Activated naive CD4-positive, alpha-beta T cell treated with anti-CD3 and anti-CD28 coated beads, Interleukin-2, amount 50 U/mL, for 24 hours (primary cell): ENCODE data around the gene CHI3L1.

ENCODE experiments used
- H3K27ac Mint-ChIP-seq: one replicate; pipeline ENCODE4 v1.8.0; 2021; ENCODE audit warnings: mild to moderate bottlenecking, mixed read lengths
- H3K27me3 Mint-ChIP-seq: one replicate; pipeline ENCODE4 v1.8.0; 2021; ENCODE audit warnings: mixed read lengths
- H3K36me3 Mint-ChIP-seq: one replicate; pipeline ENCODE4 v1.8.0; 2021; ENCODE audit warnings: mixed read lengths
- H3K4me1 Mint-ChIP-seq: one replicate; pipeline ENCODE4 v1.8.0; 2021; ENCODE audit warnings: mixed read lengths
- H3K4me3 Mint-ChIP-seq: one replicate; pipeline ENCODE4 v1.8.0; 2021; ENCODE audit warnings: mild to moderate bottlenecking, mixed read lengths
- H3K9me3 Mint-ChIP-seq: one replicate; pipeline ENCODE4 v1.8.0; 2021; ENCODE audit warnings: mixed read lengths

CHI3L1 gene

GRCh38 chr1:203213126-203213525, 26.6 kb upstream of the CHI3L1 start:
- Mint-ChIP-seq H3K9me3 (no peaks in the 10 kb centered on the region), H3K4me3 (no peak overlapping the region)

DNA sequence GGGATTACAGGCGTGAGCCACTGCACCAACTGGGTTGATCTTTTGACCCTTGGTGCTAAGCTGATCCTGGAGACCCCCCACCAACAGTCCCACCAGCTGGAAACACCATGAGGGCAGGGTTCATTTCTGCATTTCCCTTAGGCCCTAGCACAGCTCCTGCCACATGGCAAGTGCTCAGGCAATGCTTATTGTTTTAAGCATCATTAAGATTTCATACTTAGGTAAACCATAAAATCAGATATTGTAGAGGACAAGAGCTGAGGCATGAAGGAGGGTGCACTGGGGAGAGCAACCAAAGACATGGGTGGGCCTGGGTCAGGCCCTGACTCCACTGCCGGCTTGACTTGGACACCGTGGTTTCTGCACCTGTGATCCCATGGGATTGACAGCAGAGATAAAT, 25.3 kb upstream of the CHI3L1 start:
- H3K27me3 Mint-ChIP-seq, result peaks cover 3% of the 10 kb centered on the region

More at GRCh38 chr1:203213126-203213525, 26.6 kb upstream of the CHI3L1 start:
- Mint-ChIP-seq H3K4me1 (no peaks in the 10 kb centered on the region), H3K36me3 (no peaks in the 10 kb centered on the region), H3K27me3 (peaks cover 3% of the 10 kb centered on the region), H3K27ac (no peak overlapping the region)

GRCh38 chr1:203210988-203211387, 24.5 kb upstream of the CHI3L1 start:
- Mint-ChIP-seq H3K27me3 (no peaks in the 10 kb centered on the region), H3K36me3 (no peaks in the 10 kb centered on the region), H3K4me1 (no peaks in the 10 kb centered on the region), H3K9me3 (no peaks in the 10 kb centered on the region), H3K27ac (no peak overlapping the region), H3K4me3 (no peak overlapping the region)

More for the DNA sequence above, 25.3 kb upstream of the CHI3L1 start:
- Mint-ChIP-seq H3K36me3 (no peaks in the 10 kb centered on the region), H3K27ac (no peak overlapping the region), H3K4me3 (no peak overlapping the region), H3K4me1 (no peaks in the 10 kb centered on the region), H3K9me3 (no peaks in the 10 kb centered on the region)

DNA sequence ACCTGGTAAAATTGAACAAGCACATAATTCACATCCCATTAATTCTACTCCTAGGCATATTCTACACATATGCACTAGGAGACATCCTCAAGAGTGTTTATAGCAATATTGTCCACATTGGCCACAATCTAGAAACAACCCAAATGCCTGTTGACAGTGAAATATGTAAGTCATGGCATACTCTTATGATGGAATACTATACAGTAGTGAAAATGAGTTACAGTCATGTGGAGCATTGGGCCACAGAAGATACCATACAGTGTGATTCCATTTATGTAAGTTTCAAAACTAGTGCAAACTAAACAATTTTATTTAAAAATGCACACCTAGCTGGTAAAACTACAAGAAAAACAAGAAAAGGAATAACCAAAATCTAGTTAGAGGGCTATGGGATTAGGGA, 23.8 kb upstream of the CHI3L1 start:
- no peak overlapping the region for H3K27ac Mint-ChIP-seq

GRCh38 chr1:203208181-203208580, 21.7 kb upstream of the CHI3L1 start:
- Mint-ChIP-seq H3K36me3 (no peaks in the 10 kb centered on the region), H3K27me3 (no peaks in the 10 kb centered on the region), H3K4me3 (no peak overlapping the region)

More for the DNA sequence above, 23.8 kb upstream of the CHI3L1 start:
- H3K4me1 Mint-ChIP-seq, result no peaks in the 10 kb centered on the region
- no peaks in the 10 kb centered on the region for H3K27me3 Mint-ChIP-seq
- H3K9me3 Mint-ChIP-seq, result no peaks in the 10 kb centered on the region
- no peak overlapping the region for H3K4me3 Mint-ChIP-seq
- H3K36me3 Mint-ChIP-seq, result no peaks in the 10 kb centered on the region

GRCh38 chr1:203207751-203208150, 21.2 kb upstream of the CHI3L1 start:
- H3K4me1 Mint-ChIP-seq, result no peaks in the 10 kb centered on the region
- H3K4me3 Mint-ChIP-seq, result no peak overlapping the region
- H3K27ac Mint-ChIP-seq, result no peak overlapping the region
- H3K9me3 Mint-ChIP-seq, result no peaks in the 10 kb centered on the region
- no peaks in the 10 kb centered on the region for H3K36me3 Mint-ChIP-seq
- H3K27me3 Mint-ChIP-seq, result peaks cover 2% of the 10 kb centered on the region

More at GRCh38 chr1:203208181-203208580, 21.7 kb upstream of the CHI3L1 start:
- no peaks in the 10 kb centered on the region for H3K4me1 Mint-ChIP-seq
- no peaks in the 10 kb centered on the region for H3K9me3 Mint-ChIP-seq
- H3K27ac Mint-ChIP-seq, result no peak overlapping the region

GRCh38 chr1:203206129-203206687, 19.7 kb upstream of the CHI3L1 start:
- Mint-ChIP-seq H3K9me3 (no peaks in the 10 kb centered on the region), H3K27me3 (peaks cover 3% of the 10 kb centered on the region), H3K36me3 (no peaks in the 10 kb centered on the region), H3K27ac (no peak overlapping the region), H3K4me1 (no peaks in the 10 kb centered on the region), H3K4me3 (no peak overlapping the region)

- H3K4me1 Mint-ChIP-seq, result no peaks in the 10 kb centered on the region
- H3K27ac Mint-ChIP-seq, result no peak overlapping the region
- no peaks in the 10 kb centered on the region for H3K9me3 Mint-ChIP-seq
- no peak overlapping the region for H3K4me3 Mint-ChIP-seq
- peaks cover 7% of the 10 kb centered on the region for H3K27me3 Mint-ChIP-seq
- H3K36me3 Mint-ChIP-seq, result no peaks in the 10 kb centered on the region
Observed at GRCh38 chr1:203204756-203205155, 18.3 kb upstream of the CHI3L1 start.

GRCh38 chr1:203202431-203203245, 16.1 kb upstream of the CHI3L1 start:
- no peak overlapping the region for H3K4me3 Mint-ChIP-seq
- H3K36me3 Mint-ChIP-seq, result no peaks in the 10 kb centered on the region
- no peaks in the 10 kb centered on the region for H3K9me3 Mint-ChIP-seq
- no peak overlapping the region for H3K27ac Mint-ChIP-seq
- no peaks in the 10 kb centered on the region for H3K4me1 Mint-ChIP-seq
- H3K27me3 Mint-ChIP-seq, result peaks cover 10% of the 10 kb centered on the region

GRCh38 chr1:203201516-203202205, 15.2 kb upstream of the CHI3L1 start:
- H3K36me3 Mint-ChIP-seq, result no peaks in the 10 kb centered on the region
- no peaks in the 10 kb centered on the region for H3K9me3 Mint-ChIP-seq
- H3K4me3 Mint-ChIP-seq, result no peak overlapping the region
- peaks cover 10% of the 10 kb centered on the region for H3K27me3 Mint-ChIP-seq
- H3K4me1 Mint-ChIP-seq, result no peaks in the 10 kb centered on the region
- no peak overlapping the region for H3K27ac Mint-ChIP-seq

- no peak overlapping the region for H3K4me3 Mint-ChIP-seq
- H3K9me3 Mint-ChIP-seq, result no peaks in the 10 kb centered on the region
- no peaks in the 10 kb centered on the region for H3K4me1 Mint-ChIP-seq
- H3K36me3 Mint-ChIP-seq, result no peaks in the 10 kb centered on the region
- H3K27ac Mint-ChIP-seq, result no peak overlapping the region
- H3K27me3 Mint-ChIP-seq, result peaks cover 10% of the 10 kb centered on the region
Observed at GRCh38 chr1:203200916-203201315, 14.4 kb upstream of the CHI3L1 start.

GRCh38 chr1:203199816-203200571, 13.5 kb upstream of the CHI3L1 start:
- Mint-ChIP-seq H3K4me3 (no peak overlapping the region), H3K9me3 (no peaks in the 10 kb centered on the region), H3K27ac (no peak overlapping the region), H3K4me1 (no peaks in the 10 kb centered on the region), H3K36me3 (no peaks in the 10 kb centered on the region), H3K27me3 (peaks cover 10% of the 10 kb centered on the region)

- H3K4me1 Mint-ChIP-seq, result no peaks in the 10 kb centered on the region
- no peaks in the 10 kb centered on the region for H3K36me3 Mint-ChIP-seq
- no peak overlapping the region for H3K4me3 Mint-ChIP-seq
- H3K27ac Mint-ChIP-seq, result no peak overlapping the region
- peaks cover 10% of the 10 kb centered on the region for H3K27me3 Mint-ChIP-seq
- no peaks in the 10 kb centered on the region for H3K9me3 Mint-ChIP-seq
Observed at GRCh38 chr1:203199481-203199815, 12.9 kb upstream of the CHI3L1 start.

- Mint-ChIP-seq H3K9me3 (no peaks in the 10 kb centered on the region), H3K4me3 (no peak overlapping the region), H3K27ac (no peak overlapping the region), H3K27me3 (peaks cover 10% of the 10 kb centered on the region), H3K4me1 (no peaks in the 10 kb centered on the region), H3K36me3 (no peaks in the 10 kb centered on the region)
Observed at GRCh38 chr1:203199002-203199401, 12.5 kb upstream of the CHI3L1 start.

GRCh38 chr1:203197625-203198024, 11.1 kb upstream of the CHI3L1 start:
- Mint-ChIP-seq H3K9me3 (no peaks in the 10 kb centered on the region), H3K4me1 (no peaks in the 10 kb centered on the region), H3K4me3 (no peak overlapping the region), H3K27ac (no peak overlapping the region), H3K36me3 (no peaks in the 10 kb centered on the region), H3K27me3 (peaks cover 8% of the 10 kb centered on the region)
